HG02981 (cell line): ENCODE results near the gene C14orf93.
A peak's percentile ranks its signal among the peaks of the same experiment; 100 is the strongest.

Source experiments
- ATAC-seq: cut with Tn5 transposase; IDR thresholded peaks from one replicate; pipeline ENCODE4 v1.9.1; 2021; ENCODE audit warnings: mild to moderate bottlenecking, moderate library complexity; ENCODE audit not compliant: unreplicated experiment

Gene C14orf93

GRCh38 chr14:23009939-23010726, at the start of gene C14orf93:
C14orf93 (minus strand) TSS chr14:23010143; CDS start chr14:22999023, 11,120 bp downstream.
- no peak for ATAC-seq

GRCh38 chr14:23058654-23059504, 48.9 kb upstream of the C14orf93 start:
- no peak for ATAC-seq

DNA sequence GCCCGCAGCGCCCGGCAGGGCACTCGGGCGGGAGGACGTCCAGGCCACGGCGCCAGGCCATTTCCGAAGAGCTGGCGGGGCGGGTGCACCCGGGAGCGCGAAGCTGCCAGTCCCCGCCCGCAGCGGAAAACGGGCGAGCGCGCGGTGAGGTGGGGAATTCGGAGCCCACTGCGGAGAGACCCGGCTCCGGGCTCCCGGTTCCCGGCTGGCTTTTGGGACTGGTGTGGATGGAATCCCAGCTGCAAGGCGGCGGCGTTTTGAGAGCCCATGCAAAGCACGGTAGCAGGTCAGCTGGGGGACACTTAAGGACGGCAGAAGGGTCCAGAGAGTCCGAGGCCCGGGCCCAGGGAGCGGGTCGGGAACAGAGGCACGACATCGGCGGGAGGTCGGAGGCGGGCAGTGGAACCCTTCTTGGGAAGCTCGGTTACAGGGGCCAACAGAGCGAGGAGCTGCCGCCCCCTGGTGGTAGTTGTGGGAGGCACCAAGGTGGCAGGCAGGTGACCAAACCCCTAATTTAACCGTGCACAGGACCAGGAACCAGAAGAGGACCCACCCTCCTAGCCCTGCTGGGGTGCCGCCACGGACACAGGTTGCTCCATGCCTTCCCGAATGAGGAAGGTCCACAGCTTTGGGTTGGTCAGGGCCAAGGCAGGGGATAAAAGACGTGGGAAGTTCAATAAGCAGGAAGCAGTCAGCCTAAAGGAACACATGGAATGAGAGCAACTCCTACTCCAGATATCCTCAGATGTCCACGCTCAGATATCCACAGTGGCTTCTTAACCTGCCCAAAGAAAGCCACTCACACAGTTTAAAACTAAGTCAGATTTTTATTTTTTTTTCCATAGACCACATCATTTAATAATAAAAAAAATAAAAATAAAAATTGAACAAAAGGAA, 48.1 kb upstream of the C14orf93 start:
- peak; percentile 57 for ATAC-seq

GRCh38 chr14:23056956-23057756, 47.2 kb upstream of the C14orf93 start, which contains the start of gene CDH24:
CDH24 (minus strand) TSS chr14:23057520; CDS start chr14:23055733, 1,787 bp downstream.
- peak; percentile 45 for ATAC-seq

- peak; percentile 41 for ATAC-seq
Observed at GRCh38 chr14:23056145-23056955, 46.4 kb upstream of the C14orf93 start.

DNA sequence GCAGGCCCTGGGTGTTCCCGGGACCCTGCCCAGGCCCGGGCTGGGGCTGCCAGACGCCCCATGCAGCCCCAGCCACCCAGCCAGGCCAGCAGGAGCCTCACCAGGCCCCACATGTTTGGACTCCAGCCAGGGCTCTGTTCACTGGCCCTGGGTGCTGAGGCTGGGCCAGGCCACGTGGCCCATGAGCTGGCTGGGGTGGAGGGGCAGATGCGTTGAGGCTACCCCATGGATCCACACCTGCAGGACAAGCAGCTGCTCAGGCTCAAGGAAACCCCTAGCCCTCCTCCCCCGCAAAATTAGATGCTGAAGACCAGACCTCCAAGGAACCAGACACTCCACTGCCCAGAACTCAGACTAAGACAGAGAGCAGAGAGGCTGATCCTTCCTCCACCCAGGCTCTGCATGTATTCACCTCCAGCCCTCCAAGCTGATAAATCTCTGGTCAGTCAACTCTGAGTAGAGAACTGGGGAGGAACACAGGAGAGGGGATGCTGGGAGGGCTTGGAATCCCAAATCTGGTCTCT, 45.7 kb upstream of the C14orf93 start:
- ATAC-seq: no peak

DNA sequence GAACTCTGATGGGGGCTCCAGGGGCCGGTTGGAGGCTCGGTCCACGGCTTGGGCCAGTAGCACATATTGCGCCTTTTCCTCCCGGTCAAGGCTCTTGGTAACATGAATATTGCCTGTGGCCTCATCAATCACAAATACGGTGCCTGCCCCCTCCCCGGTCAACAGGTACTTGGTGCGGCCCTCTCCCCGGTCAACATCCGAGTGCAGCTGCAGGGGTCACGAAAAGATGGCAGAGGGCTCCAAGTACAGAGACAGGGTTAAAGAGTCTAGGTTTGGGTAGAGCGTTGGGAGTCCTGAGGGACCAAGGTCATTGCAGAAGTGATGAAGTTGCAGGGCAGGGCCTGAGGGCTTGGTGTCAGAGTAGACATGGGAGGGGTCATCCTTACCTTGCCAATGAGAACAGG, 45.2 kb upstream of the C14orf93 start:
- no peak for ATAC-seq

- no peak for ATAC-seq
Observed at GRCh38 chr14:23054000-23054811, 44.3 kb upstream of the C14orf93 start.

DNA sequence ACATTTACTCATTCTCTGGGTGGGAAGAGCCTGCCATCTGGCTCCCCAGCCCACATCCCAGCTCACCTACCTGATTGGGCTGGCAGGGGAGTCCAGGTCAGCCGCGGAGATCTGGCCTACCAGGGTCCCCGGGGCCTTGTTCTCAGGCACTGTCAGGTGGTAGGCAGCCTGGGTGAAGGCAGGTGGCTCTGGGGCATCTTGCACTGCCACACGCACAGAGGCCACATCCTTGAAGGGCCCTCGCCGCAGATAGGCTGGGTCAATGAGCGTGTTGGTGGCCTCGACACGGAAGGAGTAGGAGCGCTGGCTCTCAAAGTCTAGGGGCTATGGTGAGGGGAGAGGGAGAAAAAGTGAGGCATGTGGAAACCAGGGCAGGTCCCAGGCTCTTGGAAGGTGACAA, 43.5 kb upstream of the C14orf93 start:
- no peak for ATAC-seq

- no peak for ATAC-seq
Observed at GRCh38 chr14:23052671-23053070, 42.7 kb upstream of the C14orf93 start.

DNA sequence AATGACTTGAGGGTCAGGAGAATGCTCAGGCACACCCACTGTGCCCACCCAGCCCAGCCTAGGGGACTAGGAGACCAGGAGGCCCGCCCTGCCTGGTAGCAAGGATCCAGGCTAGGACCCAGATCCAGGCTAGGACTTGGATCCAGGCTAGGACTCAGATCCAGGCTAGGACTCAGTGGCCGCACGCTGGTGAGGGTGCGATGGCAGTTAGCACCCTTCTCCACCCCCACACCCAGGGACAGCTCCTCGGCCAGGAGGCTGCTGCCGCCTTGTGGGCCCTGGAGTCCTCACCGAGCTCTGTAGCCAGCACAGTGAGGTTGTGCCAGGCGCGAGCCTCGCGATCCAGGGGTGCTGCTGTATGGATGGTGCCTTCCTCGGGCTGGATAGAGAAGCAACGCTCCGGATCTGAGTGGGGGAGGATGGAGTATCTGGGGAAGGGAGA, 42.3 kb upstream of the C14orf93 start:
- ATAC-seq: no peak

DNA sequence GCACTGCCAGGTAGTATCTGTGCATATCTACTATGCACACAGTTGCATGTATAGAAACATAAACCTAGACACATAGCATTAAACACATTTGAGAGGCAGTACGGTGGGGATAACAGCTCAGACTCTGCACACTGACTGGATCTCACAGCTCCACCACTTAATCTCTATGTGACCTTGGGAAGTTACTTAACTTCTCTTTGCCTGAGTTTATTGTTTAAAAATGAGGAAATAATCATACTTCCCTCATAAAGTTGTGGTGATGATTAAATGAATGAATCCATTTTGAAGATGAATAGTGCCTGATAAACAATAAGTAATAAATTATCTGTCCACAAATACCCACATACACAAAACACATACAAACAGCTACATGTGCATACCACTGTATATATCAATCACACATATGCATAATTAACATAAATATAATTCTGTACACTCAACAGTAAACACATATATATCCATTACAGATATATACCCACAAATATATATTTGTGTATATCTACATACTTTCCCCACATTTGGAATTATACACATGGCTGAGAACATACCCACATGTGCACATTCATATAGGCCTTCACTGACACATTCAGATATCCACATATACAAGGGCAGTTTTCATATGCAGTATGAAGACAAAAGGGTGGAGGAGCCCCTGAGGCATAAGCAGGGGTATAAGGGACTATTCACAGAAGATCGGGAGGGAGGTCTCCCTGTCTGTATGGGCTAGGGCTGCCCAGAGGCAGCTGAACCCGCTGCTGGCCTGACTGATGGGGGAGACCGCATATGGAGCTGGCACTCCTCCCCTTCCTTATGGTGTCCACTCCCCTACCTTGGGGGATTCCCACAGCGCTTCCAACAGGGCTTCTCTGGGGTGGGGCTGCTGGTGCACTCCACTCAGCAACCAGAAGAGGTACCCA, 41.5 kb upstream of the C14orf93 start:
- no peak for ATAC-seq

GRCh38 chr14:23049011-23049410, 39.1 kb upstream of the C14orf93 start:
- ATAC-seq: no peak

GRCh38 chr14:23047751-23048693, 38.1 kb upstream of the C14orf93 start:
- no peak for ATAC-seq

GRCh38 chr14:23047034-23047634, 37.2 kb upstream of the C14orf93 start:
- no peak for ATAC-seq
